Liver (tissue), 9 donors: ENCODE measurements around the gene RAB4B. TPM values are rescaled to one million over a fixed set of nuclear protein-coding genes. Genes with fewer than 3 reads are reported as not detected.

Experiments used
- DNase-seq: peaks from one replicate; pipeline ENCODE4 v3.0.0-alpha.2; 2017; ENCODE audit warnings: low spot score
- H3K27ac ChIP-seq, 2 donors: one replicate each; pipeline ENCODE4 v1.7.0; 2013; ENCODE audit warnings: inconsistent platforms in 2 of 2, low read length in 2 of 2, control low read depth in 1 of 2, low read depth in 1 of 2, mild to moderate bottlenecking in 1 of 2
- H3K27me3 ChIP-seq, 4 donors: one replicate each; pipeline versions ENCODE4 v1.6.1 to v1.7.0; 2013; ENCODE audit warnings: low read length in 3 of 4, inconsistent platforms in 1 of 4, mild to moderate bottlenecking in 1 of 4, moderate library complexity in 1 of 4; ENCODE audit not compliant: control insufficient read depth in 4 of 4, insufficient read depth in 4 of 4
- H3K36me3 ChIP-seq, 4 donors: one replicate each; pipeline versions ENCODE4 v1.6.1 to v1.7.0; 2013; ENCODE audit warnings: low read length in 3 of 4, mild to moderate bottlenecking in 3 of 4, low read depth in 1 of 4, moderate library complexity in 1 of 4; ENCODE audit not compliant: control insufficient read depth in 4 of 4, insufficient read depth in 3 of 4
- H3K4me1 ChIP-seq, 4 donors: one replicate each; pipeline versions ENCODE4 v1.6.1 to v1.7.0; 2013; ENCODE audit warnings: low read length in 3 of 4, mild to moderate bottlenecking in 3 of 4, moderate library complexity in 1 of 4; ENCODE audit not compliant: control insufficient read depth in 4 of 4, insufficient read depth in 4 of 4
- H3K4me3 ChIP-seq, 3 donors: one replicate each; pipeline versions ENCODE4 v1.6.1 to v1.7.0; 2013; ENCODE audit warnings: low read length in 3 of 3, control low read depth in 1 of 3, low read depth in 1 of 3, mild to moderate bottlenecking in 1 of 3
- H3K9ac ChIP-seq, 2 donors: one replicate each; pipeline ENCODE4 v1.7.0; 2013; ENCODE audit warnings: low read length in 2 of 2, mild to moderate bottlenecking in 2 of 2, moderate library complexity in 2 of 2, control low read depth in 1 of 2, low read depth in 1 of 2
- H3K9me3 ChIP-seq, 4 donors: one replicate each; pipeline versions ENCODE4 v1.6.1 to v1.7.0; 2013; ENCODE audit warnings: low read length in 3 of 4; ENCODE audit not compliant: control insufficient read depth in 4 of 4
- EGR1 ChIP-seq, 2 donors: IDR thresholded peaks; 2 replicates each; pipeline ENCODE4 v1.6.1; 2016 to 2018; ENCODE audit warnings: antibody characterized with exemption in 2 of 2, low read depth in 2 of 2
- FOXA1 ChIP-seq: IDR thresholded peaks from 2 replicates; pipeline ENCODE4 v1.6.1; 2016; ENCODE audit warnings: antibody characterized with exemption
- FOXA2 ChIP-seq: IDR thresholded peaks from 2 replicates; pipeline ENCODE4 v1.6.1; 2016; ENCODE audit warnings: antibody characterized with exemption
- GABPA ChIP-seq, 2 donors: IDR thresholded peaks in 1 of 2; conservative IDR thresholded peaks in 1 of 2; 2 replicates each; pipeline ENCODE4 v1.6.1; 2016; ENCODE audit warnings: antibody characterized with exemption in 2 of 2, mild to moderate bottlenecking in 1 of 2, moderate library complexity in 1 of 2
- HNF4A ChIP-seq, 2 donors: conservative IDR thresholded peaks; 2 replicates each; pipeline ENCODE4 v1.6.1; 2016; ENCODE audit warnings: antibody characterized with exemption in 2 of 2, mild to moderate bottlenecking in 2 of 2
- HNF4G ChIP-seq: IDR thresholded peaks from 2 replicates; pipeline ENCODE4 v1.6.1; 2016; ENCODE audit warnings: antibody characterized with exemption
- JUND ChIP-seq, 2 donors: IDR thresholded peaks; 2 replicates each; pipeline ENCODE4 v1.6.1; 2016; ENCODE audit warnings: antibody characterized with exemption in 2 of 2
- NR2F2 ChIP-seq: IDR thresholded peaks from 2 replicates; pipeline ENCODE4 v1.6.1; 2016; ENCODE audit warnings: antibody characterized with exemption
- RAD21 ChIP-seq, 2 donors: IDR thresholded peaks; 2 replicates each; pipeline ENCODE4 v1.6.1; 2016; ENCODE audit warnings: antibody characterized with exemption in 2 of 2, mild to moderate bottlenecking in 2 of 2
- RXRA ChIP-seq, 2 donors: IDR thresholded peaks; 2 replicates each; pipeline ENCODE4 v1.6.1; 2017 to 2018; ENCODE audit warnings: antibody characterized with exemption in 2 of 2, mild to moderate bottlenecking in 1 of 2
- SP1 ChIP-seq: IDR thresholded peaks from 2 replicates; pipeline ENCODE4 v1.6.1; 2018; ENCODE audit warnings: antibody characterized with exemption, mild to moderate bottlenecking
- TAF1 ChIP-seq: conservative IDR thresholded peaks from 2 replicates; pipeline ENCODE4 v1.6.1; 2016; ENCODE audit warnings: antibody characterized with exemption, mild to moderate bottlenecking
- YY1 ChIP-seq: IDR thresholded peaks from 2 replicates; pipeline ENCODE4 v1.6.1; 2016; ENCODE audit warnings: antibody characterized with exemption, mild to moderate bottlenecking
- WGBS: extraction: QIAGEN DNeasy Blood & Tissue Kit; methylation state at CpG from one replicate; pipeline ENCODE4 v1.1.7; 2013; 5-methylcytosine and 5-hydroxymethylcytosine counted together
- polyA plus RNA-seq, 2 donors: library from polyadenylated mRNA; stranded (reverse) in 1 of 2; unstranded in 1 of 2; fragments of 200-250 nt in 1 of 2; fragments of >200 nt in 1 of 2; fragmentation: Nextera tagmentation in 1 of 2; extraction: Ambion mirVana in 1 of 2; gene quantifications; one replicate each; pipeline versions ENCODE4 v1.2.1 to v1.2.3, GENCODE V29; 2013 to 2015
- total RNA-seq, 2 donors: library from RNA; depleted of rRNA; stranded (reverse); fragments of >200 nt; gene quantifications; one replicate each; pipeline ENCODE4 v1.2.3, GENCODE V29; 2014
- TF ChIP-seq, protein P1 (sequence below): fragments of 150-350 bp; IDR thresholded peaks from 2 replicates; pipeline ENCODE4 v1.5.1; 2017; ENCODE audit warnings: improper control_type of control experiment, low read depth, low read length; ENCODE audit not compliant: missing input control
- TF ChIP-seq, protein P2 (sequence below): IDR thresholded peaks from 2 replicates; pipeline ENCODE4 v1.6.1; 2016; ENCODE audit warnings: antibody characterized with exemption
- TF ChIP-seq, protein P3 (sequence below): IDR thresholded peaks from 2 replicates; pipeline ENCODE4 v1.6.1; 2016; ENCODE audit warnings: antibody characterized with exemption
- TF ChIP-seq, protein P4 (sequence below): IDR thresholded peaks from 2 replicates; pipeline ENCODE4 v1.6.1; 2016; ENCODE audit warnings: antibody characterized with exemption, mild to moderate bottlenecking
- TF ChIP-seq, protein P5 (sequence below): IDR thresholded peaks from 2 replicates; pipeline ENCODE4 v1.6.1; 2016; ENCODE audit warnings: antibody characterized with exemption
- donor health status: healthy.
- donor health status: healthy.
- donor health status: healthy.
- donor health status: healthy.
- donor health status: healthy.

The RAB4B gene
- total and polyA plus RNA-seq, 4 donors, result 5.5 to 16.9 (median 12.9) TPM

DNA sequence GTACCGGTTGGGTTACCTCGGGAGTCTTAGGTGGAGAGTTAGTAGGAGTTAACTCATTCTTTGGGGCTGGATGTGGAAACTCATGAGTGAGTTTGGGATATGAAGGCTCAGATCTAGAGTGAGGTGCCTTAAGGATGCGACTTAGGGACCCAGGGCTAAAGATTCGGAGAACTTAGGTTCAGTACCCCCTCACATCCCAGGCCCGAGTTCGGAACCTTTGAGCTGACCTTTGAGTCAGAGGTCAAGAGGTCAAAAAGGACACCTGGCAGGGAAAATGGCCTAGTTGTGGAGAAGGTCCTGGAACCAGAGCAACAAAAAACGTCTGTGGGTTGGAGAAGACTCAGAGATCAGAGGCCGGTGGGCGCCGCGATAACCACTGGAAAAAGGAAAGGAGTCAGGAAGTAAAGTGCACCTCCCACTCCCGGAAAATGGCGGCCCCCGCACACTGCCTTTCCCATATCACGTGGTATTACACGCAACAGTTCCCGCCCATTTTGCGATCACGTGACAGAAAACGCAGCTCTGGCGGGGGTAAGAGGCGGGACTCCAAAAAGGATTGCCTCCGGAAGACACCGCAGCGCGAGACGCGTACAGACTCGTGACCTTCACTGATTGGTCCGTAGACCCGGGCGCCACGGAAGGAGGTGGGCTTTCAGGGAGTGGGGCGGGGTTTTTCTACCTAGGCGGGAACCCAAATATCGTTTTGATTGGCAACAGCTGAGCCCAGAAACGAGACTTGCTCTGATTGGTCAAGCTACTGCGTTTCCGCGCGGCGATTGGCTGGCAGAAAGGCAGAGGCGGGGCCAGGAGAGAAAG lies 27.8 kb upstream of the RAB4B start, which contains the start of gene ACTMAP:
ACTMAP (minus strand) TSS at position 420 of the 816 bp plus-strand sequence. CDS start 674 bp downstream, outside the sequence.
- Histone ChIP-seq H3K36me3 (no peaks in the 10 kb centered on the region), H3K4me1 (peaks cover 3 to 35% (median 28%) of the 10 kb centered on the region in 4 donors), H3K27ac (peak within 1 kb of the TSS; percentile 85), H3K4me3 (peak within 1 kb of the TSS; percentile 65 to 99 (median 87)), H3K27me3 (no peaks in the 10 kb centered on the region), H3K9me3 (no peaks in the 10 kb centered on the region), H3K9ac (peak within 1 kb of the TSS; percentile 79)
- under 1% methylated on average over 43 of the region's 43 CpGs for WGBS
- peak; percentile 99 for DNase-seq
- peak; percentile 44 to 90 for TF ChIP-seq GABPA (IDR thresholded peaks at IDR 0.05 in 1 of 2, conservative IDR thresholded peaks at IDR 0.05 in 1 of 2)
- peak; percentile 100 for TF ChIP-seq NR2F2
- no peak for TF ChIP-seq FOXA2
- peak; percentile 88 for TF ChIP-seq SP1
- TF ChIP-seq RAD21 (IDR thresholded peaks at IDR 0.05), result peak; percentile 20 to 44
- peak; percentile 77 to 81 for TF ChIP-seq RXRA (IDR thresholded peaks at IDR 0.05)
- TF ChIP-seq TAF1, result no peak
- peak; percentile 99 for TF ChIP-seq YY1
- TF ChIP-seq, protein P1, sequence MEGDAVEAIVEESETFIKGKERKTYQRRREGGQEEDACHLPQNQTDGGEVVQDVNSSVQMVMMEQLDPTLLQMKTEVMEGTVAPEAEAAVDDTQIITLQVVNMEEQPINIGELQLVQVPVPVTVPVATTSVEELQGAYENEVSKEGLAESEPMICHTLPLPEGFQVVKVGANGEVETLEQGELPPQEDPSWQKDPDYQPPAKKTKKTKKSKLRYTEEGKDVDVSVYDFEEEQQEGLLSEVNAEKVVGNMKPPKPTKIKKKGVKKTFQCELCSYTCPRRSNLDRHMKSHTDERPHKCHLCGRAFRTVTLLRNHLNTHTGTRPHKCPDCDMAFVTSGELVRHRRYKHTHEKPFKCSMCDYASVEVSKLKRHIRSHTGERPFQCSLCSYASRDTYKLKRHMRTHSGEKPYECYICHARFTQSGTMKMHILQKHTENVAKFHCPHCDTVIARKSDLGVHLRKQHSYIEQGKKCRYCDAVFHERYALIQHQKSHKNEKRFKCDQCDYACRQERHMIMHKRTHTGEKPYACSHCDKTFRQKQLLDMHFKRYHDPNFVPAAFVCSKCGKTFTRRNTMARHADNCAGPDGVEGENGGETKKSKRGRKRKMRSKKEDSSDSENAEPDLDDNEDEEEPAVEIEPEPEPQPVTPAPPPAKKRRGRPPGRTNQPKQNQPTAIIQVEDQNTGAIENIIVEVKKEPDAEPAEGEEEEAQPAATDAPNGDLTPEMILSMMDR, result no peak
- TF ChIP-seq, protein P2, sequence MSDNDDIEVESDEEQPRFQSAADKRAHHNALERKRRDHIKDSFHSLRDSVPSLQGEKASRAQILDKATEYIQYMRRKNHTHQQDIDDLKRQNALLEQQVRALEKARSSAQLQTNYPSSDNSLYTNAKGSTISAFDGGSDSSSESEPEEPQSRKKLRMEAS, result peak; percentile 85
- TF ChIP-seq EGR1 (IDR thresholded peaks at IDR 0.05; ENCODE audit: low read depth in 2 of 2), result peak; percentile 86 to 91
- TF ChIP-seq, protein P3, sequence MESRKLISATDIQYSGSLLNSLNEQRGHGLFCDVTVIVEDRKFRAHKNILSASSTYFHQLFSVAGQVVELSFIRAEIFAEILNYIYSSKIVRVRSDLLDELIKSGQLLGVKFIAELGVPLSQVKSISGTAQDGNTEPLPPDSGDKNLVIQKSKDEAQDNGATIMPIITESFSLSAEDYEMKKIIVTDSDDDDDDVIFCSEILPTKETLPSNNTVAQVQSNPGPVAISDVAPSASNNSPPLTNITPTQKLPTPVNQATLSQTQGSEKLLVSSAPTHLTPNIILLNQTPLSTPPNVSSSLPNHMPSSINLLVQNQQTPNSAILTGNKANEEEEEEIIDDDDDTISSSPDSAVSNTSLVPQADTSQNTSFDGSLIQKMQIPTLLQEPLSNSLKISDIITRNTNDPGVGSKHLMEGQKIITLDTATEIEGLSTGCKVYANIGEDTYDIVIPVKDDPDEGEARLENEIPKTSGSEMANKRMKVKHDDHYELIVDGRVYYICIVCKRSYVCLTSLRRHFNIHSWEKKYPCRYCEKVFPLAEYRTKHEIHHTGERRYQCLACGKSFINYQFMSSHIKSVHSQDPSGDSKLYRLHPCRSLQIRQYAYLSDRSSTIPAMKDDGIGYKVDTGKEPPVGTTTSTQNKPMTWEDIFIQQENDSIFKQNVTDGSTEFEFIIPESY, result no peak
- TF ChIP-seq, protein P4, sequence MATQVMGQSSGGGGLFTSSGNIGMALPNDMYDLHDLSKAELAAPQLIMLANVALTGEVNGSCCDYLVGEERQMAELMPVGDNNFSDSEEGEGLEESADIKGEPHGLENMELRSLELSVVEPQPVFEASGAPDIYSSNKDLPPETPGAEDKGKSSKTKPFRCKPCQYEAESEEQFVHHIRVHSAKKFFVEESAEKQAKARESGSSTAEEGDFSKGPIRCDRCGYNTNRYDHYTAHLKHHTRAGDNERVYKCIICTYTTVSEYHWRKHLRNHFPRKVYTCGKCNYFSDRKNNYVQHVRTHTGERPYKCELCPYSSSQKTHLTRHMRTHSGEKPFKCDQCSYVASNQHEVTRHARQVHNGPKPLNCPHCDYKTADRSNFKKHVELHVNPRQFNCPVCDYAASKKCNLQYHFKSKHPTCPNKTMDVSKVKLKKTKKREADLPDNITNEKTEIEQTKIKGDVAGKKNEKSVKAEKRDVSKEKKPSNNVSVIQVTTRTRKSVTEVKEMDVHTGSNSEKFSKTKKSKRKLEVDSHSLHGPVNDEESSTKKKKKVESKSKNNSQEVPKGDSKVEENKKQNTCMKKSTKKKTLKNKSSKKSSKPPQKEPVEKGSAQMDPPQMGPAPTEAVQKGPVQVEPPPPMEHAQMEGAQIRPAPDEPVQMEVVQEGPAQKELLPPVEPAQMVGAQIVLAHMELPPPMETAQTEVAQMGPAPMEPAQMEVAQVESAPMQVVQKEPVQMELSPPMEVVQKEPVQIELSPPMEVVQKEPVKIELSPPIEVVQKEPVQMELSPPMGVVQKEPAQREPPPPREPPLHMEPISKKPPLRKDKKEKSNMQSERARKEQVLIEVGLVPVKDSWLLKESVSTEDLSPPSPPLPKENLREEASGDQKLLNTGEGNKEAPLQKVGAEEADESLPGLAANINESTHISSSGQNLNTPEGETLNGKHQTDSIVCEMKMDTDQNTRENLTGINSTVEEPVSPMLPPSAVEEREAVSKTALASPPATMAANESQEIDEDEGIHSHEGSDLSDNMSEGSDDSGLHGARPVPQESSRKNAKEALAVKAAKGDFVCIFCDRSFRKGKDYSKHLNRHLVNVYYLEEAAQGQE, result peak; percentile 63
- TF ChIP-seq HNF4A (conservative IDR thresholded peaks at IDR 0.05), result peak; percentile 89 to 92
- TF ChIP-seq, protein P5, sequence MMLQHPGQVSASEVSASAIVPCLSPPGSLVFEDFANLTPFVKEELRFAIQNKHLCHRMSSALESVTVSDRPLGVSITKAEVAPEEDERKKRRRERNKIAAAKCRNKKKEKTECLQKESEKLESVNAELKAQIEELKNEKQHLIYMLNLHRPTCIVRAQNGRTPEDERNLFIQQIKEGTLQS, result no peak
- peak; percentile 56 for TF ChIP-seq HNF4G
- TF ChIP-seq JUND (IDR thresholded peaks at IDR 0.05), result no peak
- no peak for TF ChIP-seq FOXA1
